HL-60 (cell line): ENCODE results near the gene KDM1B.

Source experiments
- DNase-seq, 2 experiments: peaks; one replicate each; pipeline ENCODE4 v3.0.0-alpha.2; 2010 to 2020; ENCODE audit warnings: low read depth in 1 of 2, low spot score in 1 of 2
- H3K27ac ChIP-seq: fragments of 250-450 bp; sonication (Bioruptor Pico); replicated peaks from 2 replicates; pipeline ENCODE4 v1.5.1; 2020; ENCODE audit warnings: mild to moderate bottlenecking, moderate library complexity
- H3K27me3 ChIP-seq: fragments of 250-450 bp; sonication (Bioruptor Pico); 2 replicates; pipeline ENCODE4 v1.5.1; 2021; ENCODE audit warnings: mild to moderate bottlenecking, moderate library complexity; ENCODE audit not compliant: insufficient read depth, poor library complexity, severe bottlenecking
- H3K4me3 ChIP-seq: replicated peaks from 2 replicates; pipeline ENCODE4 v1.5.1; 2011; ENCODE audit warnings: mild to moderate bottlenecking, control low read depth, low read length; ENCODE audit not compliant: insufficient read depth
- GABPA ChIP-seq: IDR thresholded peaks from 2 replicates; pipeline ENCODE4 v1.6.1; 2012; ENCODE audit warnings: low read depth
- POLR2AphosphoS5 ChIP-seq: IDR thresholded peaks from 2 replicates; pipeline ENCODE4 v1.6.1; 2012; ENCODE audit warnings: low read depth
- REST ChIP-seq: IDR thresholded peaks from 2 replicates; pipeline ENCODE4 v1.6.1; 2012; ENCODE audit warnings: low read depth; ENCODE audit not compliant: insufficient replicate concordance
- SPI1 ChIP-seq: IDR thresholded peaks from 2 replicates; pipeline ENCODE4 v1.6.1; 2012; ENCODE audit warnings: low read depth, mild to moderate bottlenecking, borderline replicate concordance
- TF ChIP-seq, protein P1 (sequence below): IDR thresholded peaks from one replicate; pipeline ENCODE4 v1.5.1; 2011; ENCODE audit warnings: low read length, control low read depth, inconsistent platforms; ENCODE audit not compliant: insufficient read depth

KDM1B gene

GRCh38 chr6:18132346-18132745 lies 22.9 kb upstream of the KDM1B start:
- DNase-seq, result no peak
- TF ChIP-seq, protein P1, sequence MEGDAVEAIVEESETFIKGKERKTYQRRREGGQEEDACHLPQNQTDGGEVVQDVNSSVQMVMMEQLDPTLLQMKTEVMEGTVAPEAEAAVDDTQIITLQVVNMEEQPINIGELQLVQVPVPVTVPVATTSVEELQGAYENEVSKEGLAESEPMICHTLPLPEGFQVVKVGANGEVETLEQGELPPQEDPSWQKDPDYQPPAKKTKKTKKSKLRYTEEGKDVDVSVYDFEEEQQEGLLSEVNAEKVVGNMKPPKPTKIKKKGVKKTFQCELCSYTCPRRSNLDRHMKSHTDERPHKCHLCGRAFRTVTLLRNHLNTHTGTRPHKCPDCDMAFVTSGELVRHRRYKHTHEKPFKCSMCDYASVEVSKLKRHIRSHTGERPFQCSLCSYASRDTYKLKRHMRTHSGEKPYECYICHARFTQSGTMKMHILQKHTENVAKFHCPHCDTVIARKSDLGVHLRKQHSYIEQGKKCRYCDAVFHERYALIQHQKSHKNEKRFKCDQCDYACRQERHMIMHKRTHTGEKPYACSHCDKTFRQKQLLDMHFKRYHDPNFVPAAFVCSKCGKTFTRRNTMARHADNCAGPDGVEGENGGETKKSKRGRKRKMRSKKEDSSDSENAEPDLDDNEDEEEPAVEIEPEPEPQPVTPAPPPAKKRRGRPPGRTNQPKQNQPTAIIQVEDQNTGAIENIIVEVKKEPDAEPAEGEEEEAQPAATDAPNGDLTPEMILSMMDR, result no peak
- TF ChIP-seq GABPA (no peak), POLR2AphosphoS5 (no peak), REST (no peak), SPI1 (no peak)
- Histone ChIP-seq H3K27me3 (no peaks in the 10 kb centered on the region), H3K27ac (no peak overlapping the region), H3K4me3 (no peak overlapping the region)

- Histone ChIP-seq H3K27ac (no peak overlapping the region), H3K4me3 (no peak overlapping the region), H3K27me3 (no peaks in the 10 kb centered on the region)
- TF ChIP-seq POLR2AphosphoS5 (no peak), SPI1 (no peak), GABPA (no peak), REST (no peak)
- TF ChIP-seq, protein P1, result no peak
- no peak for DNase-seq
These were observed 20.1 kb upstream of the KDM1B start for GRCh38 chr6:18135171-18135570.

DNA sequence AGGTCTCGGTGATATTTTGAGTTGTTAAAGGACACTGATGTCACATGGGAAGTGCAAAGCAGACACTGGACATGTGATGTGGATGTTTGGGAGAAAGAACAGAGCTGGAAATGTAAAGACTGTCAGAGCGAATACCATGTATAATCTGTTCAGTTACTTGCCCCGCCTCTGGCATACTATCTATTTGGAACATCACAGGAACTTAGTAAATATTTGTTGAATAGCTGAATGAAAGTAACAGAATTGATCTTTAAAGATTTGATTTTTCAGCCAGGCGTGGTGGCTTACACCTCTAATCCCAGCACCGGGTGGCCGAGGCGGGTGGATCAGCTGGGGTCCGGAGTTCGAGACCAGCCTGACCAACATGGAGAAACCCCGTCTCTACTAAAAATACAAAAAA lies 19.0 kb upstream of the KDM1B start:
- no peak overlapping the region for H3K4me3 ChIP-seq
- H3K27ac ChIP-seq, result no peak overlapping the region
- H3K27me3 ChIP-seq, result no peaks in the 10 kb centered on the region
- TF ChIP-seq REST (no peak), GABPA (no peak), POLR2AphosphoS5 (no peak), SPI1 (no peak)
- TF ChIP-seq, protein P1, result no peak
- no peak for DNase-seq
